GM21737 (cell line): ENCODE measurements around the gene TMEM134.

Source experiments
- ATAC-seq: cut with Tn5 transposase; IDR thresholded peaks from one replicate; pipeline ENCODE4 v1.9.1; 2021; ENCODE audit warnings: mild to moderate bottlenecking, moderate library complexity; ENCODE audit not compliant: unreplicated experiment

Gene TMEM134

GRCh38 chr11:67440229-67441097 lies 28.6 kb downstream of the TMEM134 start:
- no peak for ATAC-seq

DNA sequence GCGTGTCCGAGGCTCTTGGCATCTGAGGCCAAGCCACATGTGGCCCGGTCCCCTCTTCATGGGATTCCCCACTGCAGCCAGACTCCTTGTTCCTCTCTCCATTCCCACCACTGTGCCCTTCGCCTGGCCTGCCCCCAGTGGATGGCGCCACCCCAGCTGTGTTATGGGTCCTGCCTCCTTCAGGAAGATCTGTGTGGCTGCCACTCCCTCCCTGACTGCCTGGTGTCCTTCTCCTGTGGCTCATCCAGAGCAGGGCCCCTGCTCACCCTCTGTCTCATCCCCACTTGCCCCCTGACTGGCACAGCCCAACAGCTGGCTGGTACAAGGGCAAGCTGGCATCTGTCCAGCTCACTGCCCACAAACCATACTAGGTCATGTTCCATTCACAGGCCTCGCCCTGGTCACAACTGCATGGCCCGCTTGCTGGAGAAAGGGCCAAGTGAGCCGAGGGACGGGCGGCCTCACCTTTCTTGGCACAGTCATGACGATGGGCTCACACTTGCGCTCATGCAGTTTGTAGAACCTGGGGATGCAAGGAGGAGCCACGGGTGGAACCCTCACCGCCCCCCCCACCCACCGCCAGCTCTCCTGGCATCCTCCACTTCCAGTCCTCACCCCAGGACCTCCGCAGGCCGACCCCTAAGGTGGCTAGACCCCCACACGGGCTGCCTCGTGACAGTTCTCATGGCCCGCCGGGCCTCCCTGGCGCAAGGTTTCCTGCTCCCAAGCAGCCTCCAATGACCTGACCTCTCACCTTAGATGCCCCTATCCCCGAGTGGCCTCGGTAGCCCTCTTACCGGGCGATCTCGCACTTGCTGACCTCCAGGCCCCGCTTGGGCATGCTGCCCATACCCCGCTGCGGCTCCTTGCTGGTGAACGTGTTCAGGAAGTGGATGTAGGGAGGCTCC lies 29.5 kb downstream of the TMEM134 start:
- no peak for ATAC-seq

DNA sequence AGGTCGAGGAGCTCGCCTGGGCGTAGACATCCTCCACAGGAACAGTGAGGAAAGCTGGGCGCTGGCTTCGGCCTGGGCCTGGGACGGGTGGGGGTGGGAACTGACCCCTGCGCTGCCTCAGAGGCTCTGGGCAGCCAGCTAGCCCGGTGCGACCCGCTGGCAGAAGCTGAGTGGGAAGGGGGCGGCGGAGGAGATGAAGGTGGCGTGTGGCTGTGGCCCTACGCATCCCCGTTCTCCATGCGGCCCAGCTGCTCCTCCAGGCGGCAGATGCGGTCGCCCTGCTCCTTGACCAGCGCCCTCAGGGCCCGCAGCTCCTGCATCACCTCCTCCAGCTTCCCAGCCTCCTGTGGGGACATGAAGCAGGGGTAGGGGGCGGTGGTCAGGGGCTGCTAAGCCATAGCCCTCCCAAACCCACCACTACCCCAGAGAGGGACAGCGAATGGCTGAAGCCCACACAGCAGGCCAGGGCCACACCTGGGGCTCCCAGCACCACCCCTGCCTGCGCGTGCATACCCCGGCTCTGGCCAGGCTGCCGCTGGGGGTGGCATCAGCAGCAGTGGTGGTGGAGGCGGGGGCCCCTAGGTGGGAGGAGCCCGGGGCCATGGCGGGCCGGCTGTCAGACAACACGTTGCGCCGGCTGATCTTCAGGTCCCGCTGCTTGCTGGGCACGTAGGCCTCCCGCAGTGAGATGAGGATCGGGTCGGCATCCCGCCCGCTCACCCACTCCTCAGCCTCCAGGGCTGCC lies 30.7 kb downstream of the TMEM134 start:
- ATAC-seq, result no peak

DNA sequence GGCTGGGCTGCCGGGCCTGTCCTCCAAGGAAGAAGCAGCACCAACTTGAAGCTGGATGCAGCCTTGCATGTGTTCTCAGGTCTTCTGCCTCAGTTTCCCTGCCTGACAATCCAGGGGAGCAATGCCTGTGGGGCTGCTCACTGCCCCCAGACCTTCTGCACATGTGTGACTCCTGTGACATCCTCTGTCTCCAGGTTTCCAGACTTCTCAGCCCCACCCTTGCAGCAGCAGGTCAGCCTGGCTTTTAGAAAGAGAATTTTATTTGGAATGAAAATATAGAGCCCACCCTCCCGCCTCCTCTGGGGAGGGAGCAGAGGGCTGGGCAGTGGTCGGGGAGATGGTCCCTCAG lies 31.3 kb downstream of the TMEM134 start:
- ATAC-seq, result no peak

DNA sequence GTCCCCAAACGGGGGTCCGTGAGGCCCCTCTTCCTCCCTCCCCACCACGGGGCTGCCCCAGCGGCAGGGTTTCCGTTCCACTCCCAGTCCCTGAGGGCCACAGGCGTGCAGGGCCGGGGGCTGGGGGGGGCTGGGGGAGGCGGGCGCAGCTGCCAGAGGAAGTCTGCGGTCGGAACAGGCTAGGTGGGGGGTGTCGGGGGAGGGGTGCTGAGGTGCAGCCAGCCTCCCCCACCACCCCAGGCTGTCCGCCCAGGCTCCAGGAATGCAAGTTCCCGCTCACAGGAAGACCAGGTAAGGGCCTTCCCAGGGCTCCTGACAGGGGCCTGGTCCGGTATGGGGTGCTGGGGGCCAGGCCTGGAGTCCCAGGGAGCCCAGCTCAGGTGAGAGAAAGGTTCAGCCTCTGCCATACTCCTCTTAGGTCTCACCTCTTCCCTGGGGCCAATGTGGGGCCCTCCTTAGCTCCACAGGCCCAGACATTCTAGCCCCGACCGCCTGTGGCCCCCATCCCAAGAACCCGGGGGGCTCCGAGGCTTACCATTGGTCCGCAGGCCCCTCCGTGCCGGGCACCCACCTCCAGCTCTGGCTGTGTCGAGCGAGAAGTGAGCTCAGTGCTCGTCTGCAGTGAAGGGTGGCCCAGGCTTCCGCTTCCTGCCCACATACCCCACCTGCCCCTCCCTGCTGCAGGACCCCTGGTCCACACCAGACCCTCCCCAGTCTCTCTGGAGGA lies 31.8 kb downstream of the TMEM134 start, which contains the start of gene PTPRCAP:
Gene PTPRCAP (minus strand): TSS at position 601 of the 727 bp plus-strand sequence. CDS start 63 bp downstream, at position 538.
- no peak for ATAC-seq

DNA sequence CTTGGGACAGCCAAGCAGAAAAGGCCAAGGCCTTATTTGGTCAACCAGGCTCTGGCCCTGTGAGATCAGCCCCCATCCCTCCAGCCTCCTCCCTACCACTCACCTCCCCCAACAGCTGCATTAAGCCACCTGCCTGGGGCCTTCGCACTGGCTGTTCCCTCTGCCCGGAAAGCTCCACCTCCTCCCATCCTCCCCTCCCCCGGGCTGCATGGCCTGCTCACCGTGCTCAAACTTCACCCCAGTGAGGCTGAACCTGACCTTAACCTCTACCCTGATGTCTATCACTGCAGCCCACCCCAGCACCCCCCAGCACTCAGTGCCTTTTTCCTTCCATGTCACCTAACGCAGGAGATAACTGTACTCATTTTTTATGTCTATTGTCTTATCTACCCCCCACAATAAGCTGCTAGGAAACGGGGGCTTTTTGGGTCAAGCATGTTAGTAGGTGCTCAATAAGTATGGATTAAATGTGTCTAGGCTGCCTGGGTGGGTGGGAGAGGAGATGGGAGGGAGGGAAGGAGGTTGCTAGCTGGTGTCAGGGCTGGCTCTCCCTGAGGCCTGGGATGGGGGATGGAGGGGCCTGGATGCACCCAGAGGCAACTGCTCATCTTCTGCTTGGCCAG lies 32.5 kb downstream of the TMEM134 start:
- ATAC-seq, result no peak

GRCh38 chr11:67435727-67436458 lies 33.2 kb downstream of the TMEM134 start:
- no peak for ATAC-seq

- ATAC-seq, result no peak
Measured at GRCh38 chr11:67435031-67435726, 33.9 kb downstream of the TMEM134 start.

GRCh38 chr11:67434395-67434881 lies 34.6 kb downstream of the TMEM134 start:
- no peak for ATAC-seq

- no peak for ATAC-seq
Measured at GRCh38 chr11:67433536-67434394, 35.3 kb downstream of the TMEM134 start.

DNA sequence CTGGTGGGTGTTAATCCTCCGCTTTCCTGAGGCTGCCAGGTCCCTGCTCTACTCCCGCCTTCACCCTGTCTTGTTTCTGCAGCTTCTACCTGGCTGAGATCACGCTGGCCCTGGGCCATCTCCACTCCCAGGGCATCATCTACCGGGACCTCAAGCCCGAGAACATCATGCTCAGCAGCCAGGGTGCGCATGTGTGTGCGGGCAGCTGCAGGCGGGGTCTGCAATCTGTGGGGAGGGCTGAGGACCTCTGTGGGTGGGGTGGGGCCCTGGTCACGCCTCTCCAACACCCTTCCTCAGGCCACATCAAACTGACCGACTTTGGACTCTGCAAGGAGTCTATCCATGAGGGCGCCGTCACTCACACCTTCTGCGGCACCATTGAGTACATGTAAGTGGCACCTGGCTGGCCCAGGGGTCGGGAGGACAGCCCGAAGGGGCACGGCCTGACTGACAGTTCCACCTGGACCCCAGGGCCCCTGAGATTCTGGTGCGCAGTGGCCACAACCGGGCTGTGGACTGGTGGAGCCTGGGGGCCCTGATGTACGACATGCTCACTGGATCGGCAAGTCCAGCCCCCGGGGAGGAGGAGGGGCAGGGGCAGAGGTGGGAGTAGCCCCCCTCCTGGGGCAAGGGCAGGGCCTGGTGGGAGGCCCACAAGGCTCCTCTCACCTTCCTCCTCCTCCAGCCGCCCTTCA lies 36.2 kb downstream of the TMEM134 start:
- no peak for ATAC-seq

GRCh38 chr11:67431346-67432249 lies 37.5 kb downstream of the TMEM134 start:
- no peak for ATAC-seq

GRCh38 chr11:67429722-67430121 lies 39.3 kb downstream of the TMEM134 start:
- no peak for ATAC-seq

DNA sequence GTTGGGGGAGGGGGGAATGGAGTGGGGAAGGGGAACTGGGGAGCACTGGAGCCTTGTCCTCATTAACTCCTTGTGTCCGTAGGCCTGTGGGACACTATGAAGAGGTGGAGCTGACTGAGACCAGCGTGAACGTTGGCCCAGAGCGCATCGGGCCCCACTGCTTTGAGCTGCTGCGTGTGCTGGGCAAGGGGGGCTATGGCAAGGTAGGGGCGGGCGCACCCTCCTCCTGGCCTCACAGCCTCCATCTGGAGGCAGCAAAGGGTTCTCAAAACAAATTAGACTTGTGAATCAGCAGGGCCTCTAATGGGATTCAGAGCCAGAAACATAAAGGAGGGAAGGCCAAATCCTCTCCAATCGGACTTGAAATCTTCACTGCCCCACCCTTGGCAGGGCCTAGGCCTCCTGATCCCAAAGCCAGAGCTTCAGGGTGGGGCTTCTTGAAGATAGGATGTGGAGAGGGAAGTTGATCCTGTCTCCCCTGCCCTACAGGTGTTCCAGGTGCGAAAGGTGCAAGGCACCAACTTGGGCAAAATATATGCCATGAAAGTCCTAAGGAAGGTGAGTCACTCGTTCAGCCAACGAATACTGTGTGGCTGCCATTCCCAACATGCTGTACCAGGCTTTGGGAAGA lies 39.9 kb downstream of the TMEM134 start:
- no peak for ATAC-seq
